Ovary (tissue), 9 donors: ENCODE results near the gene EDNRA. TPM values are rescaled to one million over a fixed set of nuclear protein-coding genes. Genes with fewer than 3 reads are reported as not detected.

Experiments used
- DNase-seq, 5 donors: peaks; one replicate each; pipeline ENCODE4 v3.0.0-alpha.2; 2019 to 2020
- H3K27ac ChIP-seq, 2 donors: fragments of 200-600 bp; one replicate each; pipeline versions ENCODE4 v1.5.1 to v1.8.0; 2019 to 2022
- H3K27me3 ChIP-seq: fragments of 200-600 bp; one replicate; pipeline ENCODE4 v1.8.0; 2022
- H3K36me3 ChIP-seq: fragments of 200-600 bp; sonication (generic); one replicate; pipeline ENCODE4 v1.5.1; 2019
- H3K4me1 ChIP-seq: one replicate; pipeline ENCODE4 v1.8.1; 2013; ENCODE audit warnings: mild to moderate bottlenecking, moderate library complexity; ENCODE audit not compliant: insufficient read depth
- H3K4me3 ChIP-seq: fragments of 200-600 bp; sonication (generic); one replicate; pipeline ENCODE4 v1.5.1; 2017
- H3K9me3 ChIP-seq, 2 donors: fragments of 200-600 bp in 1 of 2; sonication (generic) in 1 of 2; one replicate each; pipeline versions ENCODE4 v1.5.1 to v1.8.1; 2013 to 2019; ENCODE audit warnings: mild to moderate bottlenecking in 1 of 2, moderate library complexity in 1 of 2
- EP300 ChIP-seq: sonication (generic); formaldehyde crosslinking; IDR thresholded peaks from one replicate; pipeline ENCODE4 v1.6.1; 2017; ENCODE audit warnings: antibody characterized with exemption
- POLR2A ChIP-seq: fragments of 450-650 bp; IDR thresholded peaks from one replicate; pipeline ENCODE4 v1.6.1; 2017; ENCODE audit warnings: antibody characterized with exemption, mild to moderate bottlenecking, moderate library complexity
- WGBS, 3 donors: extraction: QIAGEN DNeasy Blood & Tissue Kit in 1 of 3; methylation state at CpG; one replicate each; pipeline versions ENCODE4 v1.1.5 to v1.1.7; 2013 to 2017; 5-methylcytosine and 5-hydroxymethylcytosine counted together
- intact Hi-C, 4 donors: fragments of 100-400 bp; cut with DNase I; formaldehyde crosslinking; loops; one replicate each; pipeline versions ENCODE4 v1.11.0 to v1.15.1; 2022 to 2023
- polyA plus RNA-seq, 2 donors: library from polyadenylated mRNA; stranded (reverse); fragments of 200-250 nt in 1 of 2; fragments of 350-450 nt in 1 of 2; fragmentation: Illumina TruSeq in 1 of 2; extraction: RNeasy Lipid Tissue Mini Kit (QIAGEN cat#74804) in 1 of 2; gene quantifications; one replicate each; pipeline ENCODE4 v1.2.3, GENCODE V29; 2013 to 2014
- total RNA-seq, 7 donors: library from RNA; depleted of rRNA in 2 of 7; stranded (reverse); fragments of >200 nt in 2 of 7; fragmentation: NEBNext Ultra II Directional in 3 of 7; extraction: Animal tissue kit (Norgen Biotek cat#: 25700) in 3 of 7; gene quantifications; one replicate each; pipeline versions ENCODE4 v1.1.0 to v1.2.4, GENCODE V29; 2016 to 2023
- TF ChIP-seq, protein P1 (sequence below), 3 donors: fragments of 450-650 bp in 2 of 3; fragments of 200-600 bp in 1 of 3; IDR thresholded peaks; one replicate each; pipeline versions ENCODE4 v1.5.1 to v1.8.0; 2016 to 2022; ENCODE audit warnings: antibody characterized with exemption in 3 of 3, mild to moderate bottlenecking in 1 of 3
- donor health status: DM: no; HTN: no; CAD: no; lungs with moderate emphysema.
- donor health status: DM: no; HTN: no; CAD: no.
- donor health status: Bipolar disorder and iron deficiency.
- donor health status: DM: yes; HTN: yes; CAD: no.
- donor health status: DM: no; HTN: no; CAD: no.
- donor health status: DM: yes; HTN: yes; CAD: no.

EDNRA gene
- total and polyA plus RNA-seq, 9 donors: 28.4 to 110 (median 61.7) TPM

DNA sequence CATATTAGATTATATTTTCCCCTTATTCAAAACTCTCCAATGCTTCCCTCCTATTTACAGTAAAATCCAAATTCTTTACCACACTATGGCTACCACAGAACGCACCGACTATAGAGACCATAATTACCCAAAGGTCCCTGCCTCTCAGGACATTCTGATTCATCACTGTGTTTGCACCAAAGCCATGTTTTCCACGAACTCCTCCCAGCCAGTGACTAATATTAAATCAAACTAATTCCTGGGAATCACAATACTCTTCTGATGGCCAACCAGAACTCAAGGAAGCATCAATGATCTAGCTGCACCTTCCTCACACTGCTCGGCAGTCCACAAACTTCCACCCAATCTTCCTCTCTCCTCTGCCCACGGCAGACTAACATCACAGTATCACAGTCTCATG, 24.2 kb upstream of the EDNRA start:
- no peaks in the 10 kb centered on the region for H3K9me3 ChIP-seq
- no peaks in the 10 kb centered on the region for H3K4me1 ChIP-seq
- intact Hi-C loops: no loop called here
- no peak for DNase-seq
- 80 to 91% (median 81%) methylated on average over 5 of the region's 5 CpGs for WGBS, 3 donors
- H3K27me3 ChIP-seq: no peaks in the 10 kb centered on the region
- no peaks in the 10 kb centered on the region for H3K36me3 ChIP-seq
- no peak overlapping the region for H3K27ac ChIP-seq
- H3K4me3 ChIP-seq: no peak overlapping the region
- TF ChIP-seq, protein P1, sequence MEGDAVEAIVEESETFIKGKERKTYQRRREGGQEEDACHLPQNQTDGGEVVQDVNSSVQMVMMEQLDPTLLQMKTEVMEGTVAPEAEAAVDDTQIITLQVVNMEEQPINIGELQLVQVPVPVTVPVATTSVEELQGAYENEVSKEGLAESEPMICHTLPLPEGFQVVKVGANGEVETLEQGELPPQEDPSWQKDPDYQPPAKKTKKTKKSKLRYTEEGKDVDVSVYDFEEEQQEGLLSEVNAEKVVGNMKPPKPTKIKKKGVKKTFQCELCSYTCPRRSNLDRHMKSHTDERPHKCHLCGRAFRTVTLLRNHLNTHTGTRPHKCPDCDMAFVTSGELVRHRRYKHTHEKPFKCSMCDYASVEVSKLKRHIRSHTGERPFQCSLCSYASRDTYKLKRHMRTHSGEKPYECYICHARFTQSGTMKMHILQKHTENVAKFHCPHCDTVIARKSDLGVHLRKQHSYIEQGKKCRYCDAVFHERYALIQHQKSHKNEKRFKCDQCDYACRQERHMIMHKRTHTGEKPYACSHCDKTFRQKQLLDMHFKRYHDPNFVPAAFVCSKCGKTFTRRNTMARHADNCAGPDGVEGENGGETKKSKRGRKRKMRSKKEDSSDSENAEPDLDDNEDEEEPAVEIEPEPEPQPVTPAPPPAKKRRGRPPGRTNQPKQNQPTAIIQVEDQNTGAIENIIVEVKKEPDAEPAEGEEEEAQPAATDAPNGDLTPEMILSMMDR (IDR thresholded peaks at IDR 0.05): no peak
- TF ChIP-seq EP300 (no peak), POLR2A (no peak)

DNA sequence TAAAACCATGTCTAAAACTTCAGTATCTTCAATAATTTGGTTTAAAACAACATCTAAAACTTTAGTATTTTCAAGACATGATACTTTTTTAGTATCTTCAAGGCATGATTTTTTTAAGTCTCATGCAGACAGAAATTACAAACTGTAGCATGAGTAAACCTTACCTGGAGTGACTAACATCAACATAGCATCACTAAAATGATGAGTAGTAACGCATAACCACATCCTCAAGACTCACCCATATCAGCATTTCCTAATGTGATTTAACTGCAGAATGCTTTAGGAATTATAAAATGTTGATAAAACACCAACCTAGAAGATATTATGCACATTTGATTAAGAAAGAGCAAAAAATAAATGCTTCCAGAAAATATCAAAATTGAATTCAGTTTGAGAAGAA, 19.7 kb upstream of the EDNRA start:
- no peak overlapping the region for H3K27ac ChIP-seq
- DNase-seq: no peak
- H3K27me3 ChIP-seq: no peaks in the 10 kb centered on the region
- no peaks in the 10 kb centered on the region for H3K9me3 ChIP-seq
- no peaks in the 10 kb centered on the region for H3K36me3 ChIP-seq
- no peak overlapping the region for H3K4me3 ChIP-seq
- intact Hi-C loops: no loop called here
- WGBS, 3 donors: 86 to 98% (median 90%) methylated on average over 1 of the region's 1 CpG
- TF ChIP-seq, protein P1 (IDR thresholded peaks at IDR 0.05): no peak
- TF ChIP-seq EP300 (no peak), POLR2A (no peak)
- H3K4me1 ChIP-seq: no peaks in the 10 kb centered on the region

DNA sequence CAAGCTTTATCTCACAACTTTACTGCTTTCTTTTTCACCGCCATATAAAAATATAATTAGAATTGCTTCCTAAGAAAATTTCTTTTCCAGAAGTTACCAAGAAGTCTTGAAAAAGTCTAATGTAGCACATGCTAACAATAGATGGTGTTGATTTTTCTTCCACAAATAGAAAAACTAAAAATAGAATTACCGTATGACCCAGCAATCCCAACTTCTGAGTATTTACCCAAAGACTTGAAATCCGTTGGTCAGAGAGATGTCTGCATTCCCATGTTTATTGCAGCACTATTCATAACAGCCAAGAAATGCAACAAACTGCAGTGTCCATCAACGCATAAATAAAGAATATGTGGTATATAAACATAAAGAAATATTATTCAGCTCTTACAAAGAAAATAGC, 17.8 kb upstream of the EDNRA start:
- no peak for TF ChIP-seq EP300
- no peak for TF ChIP-seq POLR2A
- TF ChIP-seq, protein P1 (IDR thresholded peaks at IDR 0.05): no peak
- H3K4me1 ChIP-seq: no peaks in the 10 kb centered on the region
- no peaks in the 10 kb centered on the region for H3K27me3 ChIP-seq
- DNase-seq: no peak
- intact Hi-C loops: no loop called here
- H3K36me3 ChIP-seq: no peaks in the 10 kb centered on the region
- H3K27ac ChIP-seq: no peak overlapping the region
- H3K9me3 ChIP-seq: no peaks in the 10 kb centered on the region
- H3K4me3 ChIP-seq: no peak overlapping the region
- WGBS, 3 donors: 76 to 78% (median 77%) methylated on average over 4 of the region's 4 CpGs

DNA sequence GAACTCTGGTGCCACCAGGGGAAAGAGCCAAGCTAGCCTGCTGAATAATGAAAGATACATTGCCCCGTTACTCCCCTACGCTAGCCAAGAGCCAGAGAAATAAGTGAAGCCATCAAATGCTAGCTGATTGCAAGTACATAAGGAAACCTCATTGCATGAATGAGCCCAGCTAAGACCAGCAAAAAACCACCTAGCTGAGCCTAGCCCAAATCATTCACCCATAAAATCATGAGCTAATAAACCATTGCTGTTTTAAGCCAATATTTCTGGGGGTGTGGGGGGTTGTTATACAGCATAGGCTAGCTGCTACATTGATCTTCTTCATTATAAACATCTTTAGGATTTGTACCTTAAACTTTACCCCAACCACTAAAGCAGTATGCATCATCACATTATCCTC, 15.4 kb upstream of the EDNRA start:
- intact Hi-C loops: no loop called here
- no peak for DNase-seq
- Histone ChIP-seq H3K27ac (no peak overlapping the region), H3K36me3 (no peaks in the 10 kb centered on the region), H3K4me1 (no peaks in the 10 kb centered on the region), H3K27me3 (no peaks in the 10 kb centered on the region), H3K9me3 (no peaks in the 10 kb centered on the region), H3K4me3 (no peak overlapping the region)
- TF ChIP-seq POLR2A (no peak), EP300 (no peak)
- TF ChIP-seq, protein P1 (IDR thresholded peaks at IDR 0.05): no peak
- WGBS, 3 donors: 93 to 99% (median 94%) methylated on average over 2 of the region's 2 CpGs

DNA sequence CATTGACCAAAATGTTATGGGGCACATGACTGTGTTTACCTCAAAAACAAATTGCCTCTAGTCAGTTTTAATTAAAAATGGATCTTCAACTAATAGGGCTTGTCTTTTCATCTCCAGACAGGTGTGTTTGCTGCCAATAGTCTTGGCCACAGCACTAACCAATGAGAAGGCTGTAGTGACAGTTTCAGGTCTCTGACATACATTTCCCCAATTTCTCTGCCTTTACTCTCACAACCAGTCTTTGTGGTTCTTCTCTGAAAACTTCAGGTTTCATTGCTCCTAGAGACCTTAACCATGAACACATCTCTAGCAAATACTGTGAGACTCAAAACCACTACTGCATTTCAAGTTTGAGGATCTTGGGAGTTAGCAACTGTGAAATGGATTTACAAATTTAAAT, 3.5 kb upstream of the EDNRA start:
- no peak for DNase-seq
- H3K36me3 ChIP-seq: no peaks in the 10 kb centered on the region
- TF ChIP-seq POLR2A (no peak), EP300 (no peak)
- TF ChIP-seq, protein P1 (IDR thresholded peaks at IDR 0.05): no peak
- no peaks in the 10 kb centered on the region for H3K27me3 ChIP-seq
- peaks cover 3% of the 10 kb centered on the region for H3K4me1 ChIP-seq
- intact Hi-C loops: no loop called here
- H3K27ac ChIP-seq: no peak overlapping the region
- no peak overlapping the region for H3K4me3 ChIP-seq
- H3K9me3 ChIP-seq: no peaks in the 10 kb centered on the region
